PC-9 (cell line): ENCODE results near the gene ATP2C2. TPM values are rescaled to one million over a fixed set of nuclear protein-coding genes. Genes with fewer than 3 reads are reported as not detected.
"Not testable (repeated sequence)": the region's sequence is repeated elsewhere in the genome, so short reads cannot be mapped to it uniquely, and the experiment has no call there.

Source experiments
- BruUV-seq: library from RNA; stranded (reverse); fragments of 400-500 nt; replicated peaks from 2 replicates; lab custom pipeline; 2021; lab: Mats Ljungman, UMichigan
- CTCF ChIA-PET: fragments of 300-600 bp; sonication (Branson Sonifier 250); formaldehyde crosslinking; loops from one replicate; lab custom pipeline; 2022; ENCODE audit warnings: antibody characterized with exemption; lab: Charles Lee
- POLR2A ChIA-PET: fragments of 300-600 bp; sonication (Branson Sonifier 250); formaldehyde crosslinking; loops from one replicate; lab custom pipeline; 2022; ENCODE audit warnings: antibody characterized with exemption; ENCODE audit not compliant: unreplicated experiment; lab: Charles Lee
- DNase-seq, 2 experiments: peaks; one replicate each; pipeline versions ENCODE4 v3.0.0 to v3.0.0-alpha.2; 2015 to 2022; ENCODE audit warnings: mixed read lengths in 1 of 2
- H2AFZ ChIP-seq: fragments of 200-600 bp; sonication (generic); 2 replicates; pipeline ENCODE4 v1.8.1; 2017; ENCODE audit warnings: antibody characterized with exemption
- H3F3A ChIP-seq: fragments of 200-600 bp; sonication (generic); 2 replicates; pipeline ENCODE4 v1.8.1; 2017; ENCODE audit warnings: antibody characterized with exemption, mild to moderate bottlenecking, low read depth; ENCODE audit not compliant: insufficient read depth
- H3K27ac ChIP-seq: fragments of 200-600 bp; sonication (generic); 2 replicates; pipeline ENCODE4 v1.6.1; 2016; ENCODE audit warnings: mixed run types
- H3K27me3 ChIP-seq: fragments of 200-600 bp; sonication (generic); 2 replicates; pipeline ENCODE4 v1.6.1; 2016; ENCODE audit warnings: low read depth, mixed run types; ENCODE audit not compliant: insufficient read depth
- H3K36me3 ChIP-seq: fragments of 200-600 bp; sonication (generic); 2 replicates; pipeline ENCODE4 v1.6.1; 2016; ENCODE audit warnings: low read depth, mixed run types
- H3K4me1 ChIP-seq: fragments of 200-600 bp; sonication (generic); replicated peaks from 2 replicates; pipeline ENCODE4 v1.6.1; 2016; ENCODE audit warnings: mixed run types; ENCODE audit not compliant: insufficient read depth
- H3K4me2 ChIP-seq: fragments of 200-600 bp; sonication (generic); 2 replicates; pipeline ENCODE4 v1.6.1; 2017; ENCODE audit warnings: mixed run types
- H3K4me3 ChIP-seq: fragments of 200-600 bp; sonication (generic); 2 replicates; pipeline ENCODE4 v1.6.1; 2016; ENCODE audit warnings: mixed run types
- H3K79me2 ChIP-seq: fragments of 200-600 bp; sonication (generic); 2 replicates; pipeline ENCODE4 v1.6.1; 2017; ENCODE audit warnings: low read depth, mixed run types
- H3K9me2 ChIP-seq: fragments of 200-600 bp; sonication (generic); 2 replicates; pipeline ENCODE4 v1.8.1; 2017; ENCODE audit warnings: mild to moderate bottlenecking; ENCODE audit not compliant: insufficient read depth
- H3K9me3 ChIP-seq: fragments of 200-600 bp; sonication (generic); 2 replicates; pipeline ENCODE4 v1.8.1; 2016; ENCODE audit warnings: low read depth; ENCODE audit not compliant: insufficient read depth
- H4K20me1 ChIP-seq: fragments of 200-600 bp; sonication (generic); 2 replicates; pipeline ENCODE4 v1.8.1; 2017; ENCODE audit not compliant: insufficient read depth
- EZH2 ChIP-seq: fragments of 200-600 bp; sonication (generic); IDR thresholded peaks from 2 replicates; pipeline ENCODE4 v1.8.0; 2017; ENCODE audit warnings: antibody characterized with exemption, low read depth
- intact Hi-C: fragments of 100-400 bp; cut with micrococcal nuclease; formaldehyde crosslinking; loops from one replicate; pipeline ENCODE4 v1.10.0; 2022; ENCODE audit not compliant: unreplicated experiment
- total RNA-seq: library from RNA; stranded (reverse); gene quantifications from 2 replicates; pipeline ENCODE4 v1.2.3, GENCODE V29; 2021
- TF ChIP-seq, protein P1 (sequence below): fragments of 200-600 bp; sonication (generic); conservative IDR thresholded peaks from 2 replicates; pipeline ENCODE4 v1.6.1; 2017; ENCODE audit warnings: mixed run types, antibody characterized with exemption, mild to moderate bottlenecking, moderate library complexity

The ATP2C2 gene
- total RNA-seq, 1 experiment from 2014 or later = 17.2 TPM

DNA sequence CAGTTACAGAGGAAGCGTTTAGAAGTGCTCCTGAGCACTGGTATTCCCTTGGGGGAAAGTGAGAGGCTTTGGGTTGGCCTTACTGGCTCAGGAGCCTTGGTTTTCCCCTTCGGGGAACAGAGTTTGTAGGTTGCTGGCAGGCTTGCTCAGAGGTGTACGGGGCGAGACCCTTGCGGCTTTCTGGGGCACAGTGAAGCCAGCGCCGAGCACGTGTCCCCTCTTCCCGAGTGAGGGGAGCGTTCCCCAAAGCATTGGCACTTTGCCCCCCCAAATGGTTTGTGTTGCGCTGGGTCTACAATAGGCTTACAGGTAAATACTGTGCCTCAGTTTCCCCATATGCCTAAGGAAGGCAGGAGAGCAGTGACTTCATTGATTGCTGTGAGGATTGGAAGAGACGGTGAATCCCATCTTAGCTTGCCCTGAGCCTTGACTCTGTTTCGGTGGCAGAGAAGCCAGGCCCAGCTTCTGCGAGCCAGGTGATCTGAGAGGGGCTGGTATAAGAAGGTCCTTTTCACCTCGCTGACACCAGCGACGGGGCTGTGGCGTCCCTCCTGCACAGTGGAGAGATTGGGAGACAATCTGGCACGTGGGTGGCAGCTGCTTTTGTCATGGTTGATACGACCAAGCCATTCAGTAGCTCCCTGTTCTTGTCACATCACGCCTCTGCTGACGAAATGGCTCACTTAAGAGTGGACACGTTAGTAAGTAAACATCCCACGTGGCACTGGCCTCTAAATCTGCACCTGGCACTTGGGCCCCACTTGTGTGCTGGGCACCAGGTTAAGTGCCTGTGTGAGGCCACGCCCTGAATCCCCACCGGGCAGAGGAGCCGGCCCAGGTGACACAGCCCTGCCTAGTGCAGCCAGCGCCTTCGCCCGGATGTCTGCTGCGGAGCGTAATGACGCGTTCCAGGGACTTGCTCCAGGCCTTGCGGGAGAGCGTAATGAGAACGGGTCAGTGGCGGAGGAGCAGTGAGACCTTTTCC lies 81.1 kb downstream of the ATP2C2 start:
- H4K20me1 ChIP-seq = no peaks in the 10 kb centered on the region
- POLR2A ChIA-PET = no interaction called here
- H3F3A ChIP-seq = peaks cover 15% of the 10 kb centered on the region; the same call in 1 of the 2 replicates
- CTCF ChIA-PET = no interaction called here
- no peaks in the 10 kb centered on the region for H3K9me2 ChIP-seq
- no TSS peak for BruUV-seq
- intact Hi-C loops = no loop called here
- 0 out of 2 replicates have a peak, but pooled peaks cover 2% of the 10 kb centered on the region for H3K36me3 ChIP-seq
- no peak overlapping the region for H2AFZ ChIP-seq
- no peaks in the 10 kb centered on the region for H3K79me2 ChIP-seq
- no peak overlapping the region for H3K27ac ChIP-seq
- no peak overlapping the region for H3K4me3 ChIP-seq
- no peaks in the 10 kb centered on the region for H3K27me3 ChIP-seq
- DNase-seq = no peak
- H3K4me2 ChIP-seq = no peak overlapping the region
- no peak for TF ChIP-seq EZH2
- TF ChIP-seq, protein P1, sequence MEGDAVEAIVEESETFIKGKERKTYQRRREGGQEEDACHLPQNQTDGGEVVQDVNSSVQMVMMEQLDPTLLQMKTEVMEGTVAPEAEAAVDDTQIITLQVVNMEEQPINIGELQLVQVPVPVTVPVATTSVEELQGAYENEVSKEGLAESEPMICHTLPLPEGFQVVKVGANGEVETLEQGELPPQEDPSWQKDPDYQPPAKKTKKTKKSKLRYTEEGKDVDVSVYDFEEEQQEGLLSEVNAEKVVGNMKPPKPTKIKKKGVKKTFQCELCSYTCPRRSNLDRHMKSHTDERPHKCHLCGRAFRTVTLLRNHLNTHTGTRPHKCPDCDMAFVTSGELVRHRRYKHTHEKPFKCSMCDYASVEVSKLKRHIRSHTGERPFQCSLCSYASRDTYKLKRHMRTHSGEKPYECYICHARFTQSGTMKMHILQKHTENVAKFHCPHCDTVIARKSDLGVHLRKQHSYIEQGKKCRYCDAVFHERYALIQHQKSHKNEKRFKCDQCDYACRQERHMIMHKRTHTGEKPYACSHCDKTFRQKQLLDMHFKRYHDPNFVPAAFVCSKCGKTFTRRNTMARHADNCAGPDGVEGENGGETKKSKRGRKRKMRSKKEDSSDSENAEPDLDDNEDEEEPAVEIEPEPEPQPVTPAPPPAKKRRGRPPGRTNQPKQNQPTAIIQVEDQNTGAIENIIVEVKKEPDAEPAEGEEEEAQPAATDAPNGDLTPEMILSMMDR = no peak
- no peaks in the 10 kb centered on the region for H3K9me3 ChIP-seq
- no peaks in the 10 kb centered on the region; the same call in 1 of the 2 replicates for H3K4me1 ChIP-seq

DNA sequence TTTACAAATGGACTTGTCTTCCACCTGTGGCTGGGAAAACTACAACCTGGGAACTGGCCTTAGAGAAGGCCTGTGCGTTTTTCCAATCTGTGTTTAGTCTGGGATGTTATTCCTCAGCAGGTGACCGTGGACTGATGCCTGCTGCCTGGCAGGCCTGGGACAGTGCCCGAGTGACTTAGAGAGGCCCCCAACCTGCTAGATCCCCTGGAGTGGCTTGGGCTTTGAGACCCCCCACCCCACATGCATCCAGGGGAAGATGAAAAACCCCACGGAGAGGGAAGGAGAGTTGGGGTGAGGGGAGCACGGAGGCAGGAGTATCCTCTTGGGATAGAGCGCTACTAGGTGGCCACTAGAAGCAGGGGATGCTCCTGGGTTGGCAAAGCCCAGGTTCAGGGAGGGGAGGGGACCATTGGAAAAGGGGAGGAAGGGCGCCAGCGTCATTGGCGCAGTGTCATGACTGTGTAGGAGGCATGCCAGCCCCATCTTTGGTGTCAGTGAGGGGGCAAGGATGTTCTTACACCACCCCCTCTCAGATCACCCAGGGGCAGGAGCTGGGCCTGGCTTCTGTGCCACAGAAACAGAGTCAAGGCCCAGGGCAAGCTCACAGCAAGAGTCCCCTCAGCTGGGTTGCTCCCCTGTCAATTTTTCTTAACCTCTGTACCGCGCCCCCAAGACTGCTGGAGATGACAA lies 82.0 kb downstream of the ATP2C2 start:
- H3K27me3 ChIP-seq = no peaks in the 10 kb centered on the region
- intact Hi-C loops = no loop called here
- 0 out of 2 replicates have a peak, but pooled peaks cover 2% of the 10 kb centered on the region for H3K36me3 ChIP-seq
- H3K79me2 ChIP-seq = no peaks in the 10 kb centered on the region
- H3K9me3 ChIP-seq = no peaks in the 10 kb centered on the region
- H3K4me3 ChIP-seq = no peak overlapping the region
- CTCF ChIA-PET = no interaction called here
- BruUV-seq = no TSS peak
- no peaks in the 10 kb centered on the region; the same call in 1 of the 2 replicates for H3K4me1 ChIP-seq
- H3K27ac ChIP-seq = no peak overlapping the region
- DNase-seq = no peak
- H4K20me1 ChIP-seq = no peaks in the 10 kb centered on the region
- H3K9me2 ChIP-seq = no peaks in the 10 kb centered on the region
- no peak overlapping the region for H2AFZ ChIP-seq
- POLR2A ChIA-PET = no interaction called here
- TF ChIP-seq, protein P1 = no peak
- no peak for TF ChIP-seq EZH2
- peaks cover 15% of the 10 kb centered on the region; the same call in 1 of the 2 replicates for H3F3A ChIP-seq
- H3K4me2 ChIP-seq = no peak overlapping the region

DNA sequence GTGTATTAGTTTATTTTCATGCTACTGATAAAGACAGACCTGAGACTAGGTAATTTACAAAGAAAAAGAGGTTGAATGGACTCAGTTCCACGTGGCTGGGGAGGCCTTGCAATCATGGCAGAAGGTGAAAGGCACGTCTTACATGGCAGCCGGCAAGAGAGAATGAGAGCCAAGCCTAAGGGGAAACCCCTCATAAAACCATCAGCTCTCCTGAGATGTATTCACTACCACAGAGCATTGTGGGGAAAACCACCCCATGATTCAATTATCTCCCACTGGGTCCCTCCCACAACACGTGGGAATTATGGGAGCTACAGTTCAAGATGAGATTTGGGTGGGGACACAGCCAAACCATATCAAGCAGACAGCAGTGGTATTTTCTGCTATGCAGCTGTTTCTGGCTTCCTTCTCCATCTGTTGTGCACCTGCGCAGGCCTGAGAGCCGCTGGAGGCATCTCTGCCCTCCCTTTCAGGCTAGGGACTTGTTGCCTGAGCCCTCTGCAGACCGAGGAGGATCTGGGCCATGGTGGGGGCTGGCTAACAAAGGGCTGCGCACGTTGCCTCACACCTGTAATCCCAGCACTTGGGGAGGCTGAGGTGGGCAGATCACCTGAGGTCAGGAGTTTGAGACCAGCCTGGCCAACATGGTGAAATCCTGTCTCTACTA lies 82.8 kb downstream of the ATP2C2 start:
- H3K79me2 ChIP-seq, H3K4me1 ChIP-seq, H3K9me3 ChIP-seq, H3K27me3 ChIP-seq, H2AFZ ChIP-seq, H3K4me2 ChIP-seq, DNase-seq, intact Hi-C loops, BruUV-seq, H3K36me3 ChIP-seq, H3K9me2 ChIP-seq, H3K27ac ChIP-seq, H4K20me1 ChIP-seq, H3K4me3 ChIP-seq, POLR2A ChIA-PET, CTCF ChIA-PET: not testable (repeated sequence)
- peaks cover 15% of the 10 kb centered on the region; the same call in 1 of the 2 replicates for H3F3A ChIP-seq
